ENCODE results near the gene DHRS7B.

The DHRS7B gene

GRCh38 chr17:21172846-21173245, 46.1 kb downstream of the DHRS7B start:
- TF ChIP-seq FOXP2 (optimal IDR thresholded peaks at IDR 0.05; ENCODE audit: borderline replicate concordance, extremely low read depth, extremely low read length, insufficient read depth): no peak
- TF ChIP-seq REST (IDR thresholded peaks at IDR 0.05; ENCODE audit: insufficient read depth in 1 of 2, low read depth in 2 of 2, low read length in 2 of 2): no peak
- no peak for TF ChIP-seq POLR2AphosphoS5 (IDR thresholded peaks at IDR 0.05; ENCODE audit: low read depth, low read length)
- no peak for TF ChIP-seq TAF1 (IDR thresholded peaks at IDR 0.05; ENCODE audit: borderline replicate concordance, insufficient read depth, low read length)
- TF ChIP-seq SIN3A (IDR thresholded peaks at IDR 0.05; ENCODE audit: borderline replicate concordance, insufficient read depth, low read length): no peak

- no peak for TF ChIP-seq TAF1 (IDR thresholded peaks at IDR 0.05; ENCODE audit: borderline replicate concordance, insufficient read depth, low read length)
- no peak for TF ChIP-seq REST (IDR thresholded peaks at IDR 0.05; ENCODE audit: insufficient read depth in 1 of 2, low read depth in 2 of 2, low read length in 2 of 2)
- no peak for TF ChIP-seq POLR2AphosphoS5 (IDR thresholded peaks at IDR 0.05; ENCODE audit: low read depth, low read length)
- no peak for TF ChIP-seq FOXP2 (optimal IDR thresholded peaks at IDR 0.05; ENCODE audit: borderline replicate concordance, extremely low read depth, extremely low read length, insufficient read depth)
- no peak for TF ChIP-seq SIN3A (IDR thresholded peaks at IDR 0.05; ENCODE audit: borderline replicate concordance, insufficient read depth, low read length)
Measured at GRCh38 chr17:21173543-21173942, 46.8 kb downstream of the DHRS7B start.

GRCh38 chr17:21174186-21174585, 47.4 kb downstream of the DHRS7B start:
- TF ChIP-seq POLR2AphosphoS5 (IDR thresholded peaks at IDR 0.05; ENCODE audit: low read depth, low read length) (no peak), FOXP2 (optimal IDR thresholded peaks at IDR 0.05; ENCODE audit: borderline replicate concordance, extremely low read depth, extremely low read length, insufficient read depth) (no peak), TAF1 (IDR thresholded peaks at IDR 0.05; ENCODE audit: borderline replicate concordance, insufficient read depth, low read length) (no peak), SIN3A (IDR thresholded peaks at IDR 0.05; ENCODE audit: borderline replicate concordance, insufficient read depth, low read length) (no peak), REST (IDR thresholded peaks at IDR 0.05; ENCODE audit: insufficient read depth in 1 of 2, low read depth in 2 of 2, low read length in 2 of 2) (no peak)

GRCh38 chr17:21174713-21175112, 47.9 kb downstream of the DHRS7B start:
- TF ChIP-seq REST (IDR thresholded peaks at IDR 0.05; ENCODE audit: insufficient read depth in 1 of 2, low read depth in 2 of 2, low read length in 2 of 2) (no peak), POLR2AphosphoS5 (IDR thresholded peaks at IDR 0.05; ENCODE audit: low read depth, low read length) (no peak), FOXP2 (optimal IDR thresholded peaks at IDR 0.05; ENCODE audit: borderline replicate concordance, extremely low read depth, extremely low read length, insufficient read depth) (no peak), TAF1 (IDR thresholded peaks at IDR 0.05; ENCODE audit: borderline replicate concordance, insufficient read depth, low read length) (no peak), SIN3A (IDR thresholded peaks at IDR 0.05; ENCODE audit: borderline replicate concordance, insufficient read depth, low read length) (no peak)
